Measurements from ENCODE around the gene SNRNP35.
"Not testable (repeated sequence)": the region's sequence is repeated elsewhere in the genome, so short reads cannot be mapped to it uniquely, and the experiment has no call there.

Gene SNRNP35

GRCh38 chr12:123491056-123491455, 33.1 kb downstream of the SNRNP35 start:
- DNase-seq: no peak

DNA sequence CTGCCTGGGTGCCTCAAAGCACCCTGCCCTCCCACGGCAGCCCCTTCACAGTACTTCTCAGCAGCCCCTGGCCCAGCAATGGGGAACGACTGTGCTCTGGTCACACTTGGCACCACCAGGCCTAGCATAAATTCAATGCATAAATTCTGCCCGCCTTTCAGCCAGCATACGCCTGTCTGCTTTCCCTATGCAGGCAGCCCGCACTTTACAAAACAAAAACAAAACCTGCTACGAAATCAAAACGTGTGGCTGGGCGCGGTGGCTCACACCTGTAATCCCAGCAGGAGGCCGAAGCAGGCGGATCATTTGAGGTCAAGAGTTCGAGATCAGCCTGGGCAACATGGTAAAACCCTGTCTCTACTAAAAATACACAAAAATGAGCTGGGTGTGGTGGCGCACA, 33.5 kb downstream of the SNRNP35 start:
- no peak for DNase-seq

DNA sequence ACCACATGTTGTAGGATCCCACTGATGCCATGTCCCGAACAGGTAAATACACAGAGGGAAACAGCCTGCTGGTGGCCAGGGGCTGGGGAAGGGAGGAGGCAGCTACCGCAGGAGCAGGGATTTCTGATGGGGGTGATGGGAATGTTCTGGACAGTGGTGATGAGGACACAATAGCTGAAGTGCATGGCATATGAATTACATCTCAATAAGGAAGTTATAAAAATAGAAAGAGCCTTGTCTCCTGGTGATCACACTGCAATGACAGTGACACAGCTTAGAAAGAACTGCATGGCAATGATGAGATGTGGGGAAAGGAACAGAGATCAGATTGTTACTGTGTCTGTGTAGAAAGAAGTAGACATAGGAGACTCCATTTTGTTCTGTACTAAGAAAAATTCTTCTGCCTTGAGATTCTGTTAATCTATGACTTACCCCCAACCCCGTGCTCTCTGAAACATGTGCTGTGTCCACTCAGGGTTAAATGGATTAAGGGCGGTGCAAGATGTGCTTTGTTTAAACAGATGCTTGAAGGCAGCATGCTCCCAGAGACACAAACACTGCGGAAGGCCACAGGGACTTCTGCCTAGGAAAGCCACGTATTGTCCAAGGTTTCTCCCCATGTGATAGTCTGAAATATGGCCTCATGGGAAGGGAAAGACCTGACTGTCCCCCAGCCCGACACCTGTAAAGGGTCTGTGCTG, 34.5 kb downstream of the SNRNP35 start:
- DNase-seq: peak; percentile 68

DNA sequence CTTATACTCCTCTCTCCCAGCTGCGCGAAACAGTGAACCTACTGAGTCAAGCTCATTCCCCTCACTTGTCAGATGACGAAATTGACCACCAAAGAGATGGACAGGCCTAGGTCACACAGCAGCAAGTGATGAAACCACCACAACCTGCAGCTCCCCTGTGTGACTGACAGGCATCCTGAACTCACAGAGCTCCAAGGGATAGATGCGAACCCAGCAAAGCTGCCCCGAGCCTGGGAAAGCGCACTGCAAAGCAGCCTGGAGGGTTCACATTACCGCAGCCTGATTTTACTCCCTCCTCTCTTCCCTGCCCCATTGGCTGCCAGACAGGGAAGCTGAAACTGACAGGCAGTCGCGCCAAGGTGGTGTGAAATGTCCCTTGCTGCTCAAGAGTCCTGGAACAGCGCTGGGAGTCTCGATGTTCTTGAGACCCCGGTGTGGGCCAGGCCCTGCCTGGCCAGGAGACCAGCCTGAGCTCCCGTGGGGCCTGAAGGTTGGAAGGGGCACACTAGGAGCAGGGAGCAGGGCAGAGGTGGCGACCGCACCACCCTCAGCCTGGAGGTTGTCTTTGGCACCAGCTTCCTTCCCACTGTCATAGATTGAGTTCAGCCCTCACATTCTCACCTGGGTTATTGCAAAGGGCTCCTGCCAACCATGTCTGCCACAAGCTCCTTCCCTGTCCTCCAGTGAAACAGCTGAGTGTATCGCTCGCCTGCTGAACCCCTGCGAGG, 36.3 kb downstream of the SNRNP35 start:
- DNase-seq: no peak

DNA sequence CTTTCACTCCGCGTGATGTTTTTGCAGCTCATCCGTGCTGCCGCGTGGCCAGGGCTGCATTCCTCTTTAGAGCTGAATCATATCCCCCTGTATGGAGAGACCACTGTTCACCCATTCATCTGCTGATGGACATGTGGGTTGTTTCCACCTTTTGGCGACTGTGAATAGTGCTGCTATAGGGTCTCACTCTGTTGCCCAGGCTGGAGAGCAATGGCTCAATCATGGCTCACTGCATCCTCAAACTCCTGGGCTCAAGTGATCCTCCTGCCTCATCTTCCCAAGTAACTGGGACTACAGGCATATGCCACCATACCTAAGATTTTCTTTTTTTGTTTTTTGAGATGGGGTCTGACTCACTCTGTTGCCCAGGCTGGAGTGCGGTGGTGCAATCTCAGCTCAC, 39.1 kb downstream of the SNRNP35 start:
- no peak for DNase-seq

GRCh38 chr12:123498126-123498825, 40.3 kb downstream of the SNRNP35 start:
- no peak for DNase-seq

DNA sequence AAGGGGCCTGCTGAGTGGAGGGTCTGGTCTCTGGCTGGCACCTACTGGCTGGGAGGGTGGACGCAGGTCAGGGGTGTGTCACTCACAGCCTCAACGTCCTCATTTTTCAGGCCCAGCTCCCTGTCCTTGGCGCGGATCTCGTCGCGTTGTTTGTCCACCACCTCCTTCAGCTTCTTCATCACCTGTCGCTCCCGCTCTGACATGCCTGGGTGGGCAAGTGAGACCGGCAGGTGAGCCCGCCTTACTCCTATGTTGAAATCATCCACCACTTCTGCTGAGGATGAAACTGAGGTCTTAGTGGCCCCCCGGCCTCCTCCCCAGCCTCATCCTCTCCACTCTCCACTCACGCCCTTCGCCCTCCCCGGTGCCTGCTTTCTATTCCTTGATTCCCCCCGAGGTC, 41.4 kb downstream of the SNRNP35 start:
- no peak for DNase-seq

- DNase-seq: no peak
These were observed 44.3 kb downstream of the SNRNP35 start for GRCh38 chr12:123502163-123502704.

DNA sequence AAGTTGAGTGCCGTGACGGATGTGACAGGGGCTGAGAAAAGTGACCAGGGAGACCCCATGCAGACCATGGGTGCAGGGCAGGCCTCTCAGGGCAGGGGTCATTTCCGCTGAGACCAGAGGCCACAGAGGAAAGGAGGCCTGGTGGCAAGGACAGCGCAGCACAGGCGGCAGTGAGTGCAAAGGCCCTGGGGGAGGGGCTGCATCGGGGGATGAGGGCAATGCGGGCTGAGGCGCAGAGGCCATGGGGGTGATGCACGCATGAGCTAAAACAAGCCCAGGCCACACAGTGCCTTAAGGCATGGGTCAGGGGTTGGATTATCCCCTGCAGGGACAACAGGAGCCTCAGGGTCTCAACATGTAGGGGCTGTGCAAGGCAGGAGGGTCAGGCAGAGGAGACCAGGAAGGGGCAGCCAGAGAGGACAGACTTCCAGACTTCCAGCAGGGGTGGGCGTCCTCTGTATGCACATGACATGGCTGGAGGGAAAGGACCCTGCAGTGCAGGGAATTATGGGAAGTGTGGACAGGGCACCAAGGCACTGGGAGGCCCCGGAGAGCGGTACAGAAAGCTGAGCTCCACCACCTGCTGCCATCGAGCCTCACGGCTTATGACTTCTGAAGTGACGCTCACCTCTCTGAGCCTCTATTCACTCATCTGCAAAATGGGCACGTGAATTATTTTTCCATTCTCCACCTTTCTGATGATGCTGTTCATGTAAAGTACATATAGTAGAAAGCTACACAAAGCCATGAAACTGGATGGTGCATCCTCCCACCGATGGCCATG, 48.3 kb downstream of the SNRNP35 start:
- DNase-seq: no peak

DNA sequence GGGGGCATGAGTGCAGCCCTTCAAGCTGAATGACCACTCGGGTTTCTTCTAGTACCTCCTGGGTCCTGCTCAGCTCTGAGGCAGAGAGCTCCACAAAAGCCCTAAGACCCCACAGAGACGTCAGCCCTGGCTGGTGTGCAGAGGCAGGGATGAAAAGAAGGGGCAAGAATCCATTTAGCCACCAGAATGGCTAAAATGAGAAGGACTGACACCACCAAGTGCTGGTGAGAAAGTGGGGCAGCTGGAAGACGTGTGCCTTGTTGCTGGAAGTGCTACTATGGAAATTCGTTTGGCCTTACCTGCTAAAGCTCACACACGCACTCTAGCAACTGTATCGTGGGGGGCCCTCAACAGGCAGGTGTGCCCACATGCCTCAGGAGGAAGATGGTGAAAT, 48.9 kb downstream of the SNRNP35 start:
- DNase-seq: no peak

GRCh38 chr12:123512838-123513665, 55.1 kb downstream of the SNRNP35 start:
- no peak for DNase-seq

DNA sequence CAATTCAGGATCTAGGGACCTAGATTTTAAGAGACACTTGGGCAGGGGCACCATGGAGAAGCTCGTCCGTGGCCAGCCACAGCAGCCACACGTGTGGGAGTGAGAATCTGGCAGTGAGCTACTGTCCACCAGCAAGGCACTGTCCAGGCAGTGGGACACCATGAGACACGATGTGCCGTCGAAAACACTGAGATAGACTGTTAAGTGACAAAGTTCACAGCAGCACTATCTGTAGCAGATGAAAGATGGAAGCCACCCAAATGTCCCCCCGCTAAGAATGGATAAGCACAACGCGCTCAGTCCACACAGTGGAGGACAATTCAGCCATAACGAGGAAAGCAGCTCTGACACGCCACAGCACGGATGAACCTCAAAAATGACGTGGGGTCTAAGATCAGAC, 55.9 kb downstream of the SNRNP35 start:
- DNase-seq: no peak

- not testable (repeated sequence) for DNase-seq
These were observed 56.8 kb downstream of the SNRNP35 start for GRCh38 chr12:123514582-123515221.

DNA sequence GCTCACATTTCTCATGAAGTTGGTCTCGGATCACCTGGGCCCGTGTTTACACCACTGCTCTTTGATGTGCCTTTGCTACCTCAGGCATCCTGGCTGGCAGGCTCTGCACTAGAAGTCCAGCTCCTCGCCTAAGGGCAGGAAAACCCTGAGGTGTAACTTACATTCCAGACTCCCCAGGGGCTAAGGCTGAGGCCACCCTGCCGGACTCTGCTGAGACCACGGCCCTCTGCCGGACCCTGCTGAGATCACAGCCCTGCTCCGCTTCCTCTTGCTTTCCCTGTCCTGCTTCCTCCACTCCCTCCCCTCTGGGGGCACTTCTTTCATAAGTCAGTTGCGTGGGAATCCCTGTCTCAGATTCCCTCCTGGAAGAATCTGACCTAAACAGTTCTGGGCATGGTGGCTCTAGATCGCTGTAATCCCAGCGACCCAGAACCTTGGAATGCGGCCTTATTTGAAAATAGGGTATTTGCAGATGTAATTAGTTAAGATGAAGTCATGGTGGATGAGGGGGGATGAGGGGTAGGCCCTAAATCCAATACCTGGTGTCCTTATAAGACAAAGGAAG, 58.4 kb downstream of the SNRNP35 start:
- no peak for DNase-seq

Measured in MV-4-11 (cell line).